A549 (cell line): ENCODE results near the gene SV2C. TPM values are rescaled to one million over a fixed set of nuclear protein-coding genes. Genes with fewer than 3 reads are reported as not detected.

Experiments used
- ATAC-seq, 2 experiments: fragments of 200-7000 bp in 1 of 2; fragments of >200 bp in 1 of 2; cut with Nextera tagmentation in 1 of 2; cut with Tn5 transposase in 1 of 2; 3 replicates each; pipeline versions ENCODE4 v1.8.0 to v1.9.1; 2018 to 2020; ENCODE audit warnings: mild to moderate bottlenecking in 1 of 2, moderate library complexity in 1 of 2
- CTCF ChIA-PET: fragments of 300-600 bp; sonication (Branson Sonifier 250); formaldehyde crosslinking; extraction: SDS; loops from one replicate; lab custom pipeline; 2021; ENCODE audit warnings: antibody characterized with exemption, inconsistent platforms; lab: Yijun Ruan, JAX
- POLR2A ChIA-PET: fragments of 350-600 bp; formaldehyde crosslinking; extraction: SDS; loops from one replicate; lab custom pipeline; 2021; ENCODE audit warnings: antibody characterized with exemption, inconsistent platforms; lab: Yijun Ruan, JAX
- DNase-seq, 2 experiments: peaks; one replicate each; pipeline versions ENCODE4 v3.0.0 to v3.0.0-alpha.2; 2011 to 2016; ENCODE audit warnings: low read depth in 1 of 2, low spot score in 1 of 2
- FAIRE-seq: peaks from 2 replicates; lab custom pipeline; 2011; peaks lifted over from hg19 to GRCh38; lab: Jason Lieb, UNC
- H3K27ac ChIP-seq, 2 experiments: fragments of >200 bp; sonication (Bioruptor Twin); formaldehyde crosslinking; 3 replicates each; pipeline ENCODE4 v1.5.1; 2016 to 2017
- H3K4me1 ChIP-seq: fragments of >200 bp; sonication (Bioruptor Twin); formaldehyde crosslinking; 3 replicates; pipeline ENCODE4 v1.6.1; 2016
- H3K4me2 ChIP-seq: fragments of >200 bp; sonication (Bioruptor Twin); formaldehyde crosslinking; 3 replicates; pipeline ENCODE4 v1.6.1; 2016
- H3K4me3 ChIP-seq: fragments of >200 bp; sonication (Bioruptor Twin); formaldehyde crosslinking; 3 replicates; pipeline ENCODE4 v1.5.1; 2016
- H3K9me3 ChIP-seq: fragments of >200 bp; sonication (Bioruptor Twin); formaldehyde crosslinking; 3 replicates; pipeline ENCODE4 v1.6.1; 2016
- BCL3 ChIP-seq: fragments of >200 bp; sonication (Bioruptor Twin); formaldehyde crosslinking; IDR thresholded peaks from 3 replicates; pipeline ENCODE4 v1.6.1; 2016
- BHLHE40 ChIP-seq: IDR thresholded peaks from 2 replicates; pipeline ENCODE4 v1.6.1; 2012; ENCODE audit warnings: low read depth, low read length, inconsistent platforms
- CBX8 ChIP-seq: fragments of 200-600 bp; sonication (generic); IDR thresholded peaks from 2 replicates; pipeline ENCODE4 v1.6.1; 2016
- FOSL2 ChIP-seq, 2 experiments: fragments of 450-650 bp in 1 of 2; fragments of >200 bp in 1 of 2; sonication (Bioruptor Twin) in 1 of 2; formaldehyde crosslinking; IDR thresholded peaks; 2 replicates each; pipeline versions ENCODE4 v1.5.0 to v1.6.1; 2016 to 2020; ENCODE audit warnings: mild to moderate bottlenecking in 1 of 2, moderate library complexity in 1 of 2
- HOXA7 ChIP-seq: fragments of 250-450 bp; sonication (Bioruptor Pico); IDR thresholded peaks from 2 replicates; pipeline ENCODE4 v1.5.0; 2020; ENCODE audit warnings: mild to moderate bottlenecking, moderate library complexity
- HOXB13 ChIP-seq: fragments of 250-450 bp; sonication (Bioruptor Pico); IDR thresholded peaks from 2 replicates; pipeline ENCODE4 v1.5.0; 2020; ENCODE audit warnings: low read depth, mild to moderate bottlenecking, moderate library complexity
- JUN ChIP-seq, 2 experiments: fragments of >200 bp; sonication (Bioruptor Twin); formaldehyde crosslinking; IDR thresholded peaks; 2 replicates in 1 of 2; 3 replicates in 1 of 2; pipeline ENCODE4 v1.6.1; 2016 to 2017
- MAFK ChIP-seq: fragments of 450-650 bp; IDR thresholded peaks from 2 replicates; pipeline ENCODE4 v1.6.1; 2014; ENCODE audit not compliant: partially characterized antibody
- MAZ ChIP-seq: fragments of 150-350 bp; IDR thresholded peaks from 2 replicates; pipeline ENCODE4 v1.6.1; 2014; ENCODE audit warnings: antibody characterized with exemption, low read depth, low read length, borderline replicate concordance
- MYC ChIP-seq: IDR thresholded peaks from 2 replicates; pipeline ENCODE4 v1.6.1; 2012; ENCODE audit warnings: mild to moderate bottlenecking, inconsistent platforms, low read length, improper control_type of control experiment, borderline replicate concordance
- NPAS2 ChIP-seq: fragments of 250-450 bp; sonication (Bioruptor Pico); IDR thresholded peaks from 2 replicates; pipeline ENCODE4 v1.8.0; 2022; ENCODE audit warnings: mild to moderate bottlenecking, moderate library complexity, borderline replicate concordance
- NR3C1 ChIP-seq: fragments of >200 bp; sonication (Bioruptor Twin); formaldehyde crosslinking; IDR thresholded peaks from 3 replicates; pipeline ENCODE4 v1.6.1; 2017
- PBX3 ChIP-seq: IDR thresholded peaks from 2 replicates; pipeline ENCODE4 v1.6.1; 2012
- POLR2AphosphoS2 ChIP-seq: conservative IDR thresholded peaks from 2 replicates; pipeline ENCODE4 v1.6.1; 2012; ENCODE audit warnings: low read length, improper control_type of control experiment, inconsistent platforms
- RAD21 ChIP-seq, 2 experiments: fragments of >200 bp in 1 of 2; sonication (Bioruptor Twin) in 1 of 2; formaldehyde crosslinking in 1 of 2; IDR thresholded peaks in 1 of 2; conservative IDR thresholded peaks in 1 of 2; 2 replicates in 1 of 2; 3 replicates in 1 of 2; pipeline ENCODE4 v1.6.1; 2012 to 2018; ENCODE audit warnings: inconsistent platforms in 1 of 2
- RARB ChIP-seq: fragments of 250-450 bp; sonication (Bioruptor Pico); IDR thresholded peaks from 2 replicates; pipeline ENCODE4 v1.8.0; 2021; ENCODE audit warnings: mild to moderate bottlenecking, moderate library complexity
- REST ChIP-seq: fragments of 200-600 bp; sonication (generic); IDR thresholded peaks from 2 replicates; pipeline ENCODE4 v1.6.1; 2016; ENCODE audit warnings: antibody characterized with exemption, mild to moderate bottlenecking, moderate library complexity
- SMC3 ChIP-seq: fragments of >200 bp; sonication (Bioruptor Twin); formaldehyde crosslinking; IDR thresholded peaks from 3 replicates; pipeline ENCODE4 v1.6.1; 2018; ENCODE audit warnings: inconsistent platforms
- TP53 ChIP-seq: fragments of 250-450 bp; sonication (Bioruptor Pico); IDR thresholded peaks from 2 replicates; pipeline ENCODE4 v1.5.0; 2021; ENCODE audit warnings: mild to moderate bottlenecking, moderate library complexity
- ZC3H11A ChIP-seq: fragments of 450-650 bp; IDR thresholded peaks from 2 replicates; pipeline ENCODE4 v1.6.1; 2014; ENCODE audit warnings: antibody characterized with exemption, mild to moderate bottlenecking
- ZNF302 ChIP-seq: fragments of 250-450 bp; sonication (Bioruptor Pico); IDR thresholded peaks from 2 replicates; pipeline ENCODE4 v1.9.0; 2021; ENCODE audit warnings: inconsistent platforms, mild to moderate bottlenecking, moderate library complexity
- ZSCAN20 ChIP-seq: fragments of 250-450 bp; sonication (Bioruptor Pico); IDR thresholded peaks from 2 replicates; pipeline ENCODE4 v1.8.0; 2022; ENCODE audit warnings: mild to moderate bottlenecking, moderate library complexity
- WGBS: methylation state at CpG from one replicate; pipeline ENCODE4 v1.1.6; 2017; ENCODE audit errors: missing lambda C conversion rate; 5-methylcytosine and 5-hydroxymethylcytosine counted together
- polyA plus RNA-seq, 4 experiments: library from polyadenylated mRNA; depleted of rRNA in 3 of 4; stranded (reverse); fragments of >200 nt; fragmentation: RNase III in 1 of 4; extraction: RNeasy Plus Mini Kit Qiagen cat#74134 plus additional on column Dnase treatment in 1 of 4; gene quantifications; 2 replicates in 3 of 4; 3 replicates in 1 of 4; pipeline ENCODE4 v1.2.3, GENCODE V29; 2011 to 2017

Gene SV2C
- polyA plus RNA-seq, 2 of the 4 experiments (the other 2 are of a cell fraction): not detected

GRCh38 chr5:76269932-76270610 is 186.9 kb downstream of the SV2C start (continued):
- TF ChIP-seq MAZ (no peak), ZNF302 (no peak)

GRCh38 chr5:76271836-76272235 is 188.7 kb downstream of the SV2C start:
- FAIRE-seq (no peak), ATAC-seq (no peak), DNase-seq (no peak)
- no peak overlapping the region for H3K4me3 ChIP-seq
- H3K4me2 ChIP-seq: no peak overlapping the region
- H3K27ac ChIP-seq: no peak overlapping the region
- CTCF ChIA-PET: interaction anchor here (2.3 kb wide), 1 partner anchor 15 kb away, joined by 7 read pairs; no protein-coding TSS in a partner anchor
- no peak for TF ChIP-seq MAFK
- TF ChIP-seq NPAS2 (CRISPR knock-in tag): no peak
- TF ChIP-seq ZC3H11A: no peak
- no peak for TF ChIP-seq NR3C1
- TF ChIP-seq RAD21 (conservative IDR thresholded peaks at IDR 0.05 in 1 of 2, IDR thresholded peaks at IDR 0.05 in 1 of 2): no peak
- no peak for TF ChIP-seq SMC3
- no peak for TF ChIP-seq BHLHE40
- TF ChIP-seq HOXA7 (CRISPR knock-in tag): no peak
- no peak for TF ChIP-seq JUN (IDR thresholded peaks at IDR 0.05)
- TF ChIP-seq REST: no peak
- TF ChIP-seq CBX8: no peak
- TF ChIP-seq POLR2AphosphoS2: no peak
- no peak for TF ChIP-seq PBX3
- TF ChIP-seq TP53: no peak
- TF ChIP-seq FOSL2 (IDR thresholded peaks at IDR 0.05): no peak
- TF ChIP-seq FOSL2 (CRISPR knock-in tag; IDR thresholded peaks at IDR 0.05): no peak
- no peak for TF ChIP-seq MYC
- no peaks in the 10 kb centered on the region for H3K4me1 ChIP-seq
- H3K9me3 ChIP-seq: no peaks in the 10 kb centered on the region
- POLR2A ChIA-PET: no interaction called here

- 64% methylated on average over 8 of the region's 8 CpGs for WGBS
- Histone ChIP-seq H3K4me2 (no peak overlapping the region), H3K4me1 (no peaks in the 10 kb centered on the region), H3K27ac (no peak overlapping the region), H3K4me3 (no peak overlapping the region), H3K9me3 (no peaks in the 10 kb centered on the region)
- no peak for ATAC-seq
- ChIA-PET POLR2A (no interaction called here), CTCF (interaction anchor here (2.3 kb wide), 1 partner anchor 17 kb away, joined by 7 read pairs; no protein-coding TSS in a partner anchor)
- no peak for FAIRE-seq
- DNase-seq: no peak
- no peak for TF ChIP-seq HOXA7 (CRISPR knock-in tag)
- TF ChIP-seq SMC3: no peak
- TF ChIP-seq ZSCAN20 (CRISPR knock-in tag): no peak
- TF ChIP-seq POLR2AphosphoS2: no peak
- no peak for TF ChIP-seq RARB (CRISPR knock-in tag)
- TF ChIP-seq HOXB13: no peak
- TF ChIP-seq REST: no peak
- TF ChIP-seq NR3C1: no peak
- no peak for TF ChIP-seq BCL3
These were observed 190.2 kb downstream of the SV2C start for GRCh38 chr5:76273206-76273885.
